Neural progenitor cell (in vitro differentiated cells): ENCODE results near the gene RAB9A.

Experiments used
- CTCF ChIP-seq: fragments of 200-600 bp; sonication (generic); IDR thresholded peaks from 2 replicates; pipeline ENCODE4 v1.5.1; 2017; ENCODE audit warnings: antibody characterized with exemption, mild to moderate bottlenecking
- EZH2 ChIP-seq: fragments of 200-600 bp; sonication (generic); IDR thresholded peaks from 2 replicates; pipeline ENCODE4 v1.6.1; 2017; ENCODE audit warnings: antibody characterized with exemption, mild to moderate bottlenecking, moderate library complexity

GRCh38 chrX:13732246-13733067 lies 43.5 kb downstream of the RAB9A start:
- TF ChIP-seq EZH2: no peak
- TF ChIP-seq CTCF: no peak
